ENCODE results near the gene CREBBP. TPM values are rescaled to one million over a fixed set of nuclear protein-coding genes. Genes with fewer than 3 reads are reported as not detected.

The CREBBP gene
- total RNA-seq, 1 experiment from 2014 or later = 79.1 TPM

GRCh38 chr16:3766177-3766576 is 114.3 kb downstream of the CREBBP start:
- no peak for DNase-seq
- H3K56ac ChIP-seq (ENCODE audit: insufficient read length, low read depth, low read length) = no peak overlapping the region
- no peak overlapping the region for H3K4ac ChIP-seq (ENCODE audit: low read depth, low read length)
- no peak overlapping the region for H2AK5ac ChIP-seq (ENCODE audit: insufficient read length, low read length)
- no peak overlapping the region for H4K91ac ChIP-seq (ENCODE audit: insufficient read length, low read depth, low read length)
- no peaks in the 10 kb centered on the region for H3K4me1 ChIP-seq (ENCODE audit: insufficient read depth, low read length)
- Mint-ChIP-seq H3K36me3 (ENCODE audit: insufficient read depth in 1 of 3, low read depth in 3 of 3) (peaks cover 24 to 91% (median 65%) of the 10 kb centered on the region in 3 experiments; a peak in 6 of 7 replicates), H3K9me3 (no peaks in the 10 kb centered on the region), H3K27ac (no peak overlapping the region; a peak in 1 of 7 replicates), H3K4me1 (no peaks in the 10 kb centered on the region), H3K4me3 (no peak overlapping the region), H3K27me3 (ENCODE audit: low read depth) (no peaks in the 10 kb centered on the region)
- H2BK15ac ChIP-seq (ENCODE audit: low read depth, low read length) = no peak overlapping the region
- no peaks in the 10 kb centered on the region for H3K27me3 ChIP-seq (ENCODE audit: insufficient read depth, low read length)
- H3K27ac ChIP-seq (ENCODE audit: insufficient read length, low read depth, low read length) = no peak overlapping the region
- H3K79me1 ChIP-seq (ENCODE audit: insufficient read depth, low read depth, low read length, poor library complexity, severe bottlenecking) = peaks cover 4% of the 10 kb centered on the region
- no peak overlapping the region for H2BK5ac ChIP-seq (ENCODE audit: insufficient read length, low read length)
- H3K18ac ChIP-seq (ENCODE audit: insufficient read length, low read depth, low read length) = no peak overlapping the region
- no peaks in the 10 kb centered on the region for H3K79me2 ChIP-seq (ENCODE audit: insufficient read depth, low read length)
- no peak overlapping the region for H3K14ac ChIP-seq (ENCODE audit: insufficient read depth, low read length)
- H2AFZ ChIP-seq (ENCODE audit: low read length) = no peak overlapping the region
- no CpG with 5 or more reads among the region's 3 CpGs for WGBS (ENCODE audit: extremely low coverage, insufficient read length, low lambda C conversion rate)
- no peaks in the 10 kb centered on the region for H3K9me3 ChIP-seq (ENCODE audit: control insufficient read depth, low read depth, low read length)
- no peak overlapping the region for H3K9ac ChIP-seq (ENCODE audit: extremely low read depth, insufficient read length, low read length)
- H3T11ph ChIP-seq (ENCODE audit: low read length) = no peak overlapping the region
- TF ChIP-seq CTCF (conservative IDR thresholded peaks at IDR 0.05) = no peak
- no peak overlapping the region for H4K8ac ChIP-seq (replicated peaks; ENCODE audit: insufficient read length, low read depth, low read length)
- no peak overlapping the region for H2BK20ac ChIP-seq (ENCODE audit: low read depth, low read length, poor library complexity, severe bottlenecking)
- no peak overlapping the region for H2BK120ac ChIP-seq (ENCODE audit: low read depth, low read length, poor library complexity, severe bottlenecking)
- peaks cover 2% of the 10 kb centered on the region for H3K23me2 ChIP-seq (ENCODE audit: insufficient read length, low read depth, low read length, poor library complexity, severe bottlenecking)
- no peak overlapping the region for H3K4me2 ChIP-seq (ENCODE audit: insufficient read depth, insufficient read length, low read length)
- H4K5ac ChIP-seq (ENCODE audit: insufficient read length, low read depth, low read length) = no peak overlapping the region
- no peaks in the 10 kb centered on the region for H4K20me1 ChIP-seq (ENCODE audit: control insufficient read depth, insufficient read depth, insufficient read length)
- H2BK12ac ChIP-seq (ENCODE audit: insufficient read length, low read depth, low read length) = no peak overlapping the region
- no peak overlapping the region for H3K23ac ChIP-seq (ENCODE audit: insufficient read length, low read depth, low read length)

Measured in H9 (cell line).